Coronary artery (tissue), 2 donors: ENCODE results near the gene SLC9A3.
"Not testable (repeated sequence)": the region's sequence is repeated elsewhere in the genome, so short reads cannot be mapped to it uniquely, and the experiment has no call there.

Experiments
- DNase-seq: peaks from one replicate; pipeline ENCODE4 v3.0.0-alpha.2; 2017; ENCODE audit warnings: low spot score
- H3K27ac ChIP-seq, 2 donors: fragments of 200-600 bp; sonication (generic); one replicate each; pipeline ENCODE4 v1.5.1; 2016 to 2019
- H3K4me3 ChIP-seq: fragments of 200-600 bp; sonication (generic); 2 replicates; pipeline ENCODE4 v1.5.1; 2016; ENCODE audit warnings: mild to moderate bottlenecking, moderate library complexity
- CTCF ChIP-seq: fragments of 200-600 bp; sonication (generic); IDR thresholded peaks from one replicate; pipeline ENCODE4 v1.5.1; 2019; ENCODE audit warnings: antibody characterized with exemption

Gene SLC9A3

GRCh38 chr5:565782-566440, 41.7 kb upstream of the SLC9A3 start:
- TF ChIP-seq CTCF, result no peak
- H3K4me3 ChIP-seq, result no peak overlapping the region
- no peak overlapping the region for H3K27ac ChIP-seq
- DNase-seq, result no peak

- Histone ChIP-seq H3K27ac (no peak overlapping the region), H3K4me3 (no peak overlapping the region)
- DNase-seq, result no peak
- no peak for TF ChIP-seq CTCF
Measured at GRCh38 chr5:561408-561807, 37.2 kb upstream of the SLC9A3 start.

- H3K4me3 ChIP-seq, result no peak overlapping the region
- TF ChIP-seq CTCF, result no peak
- no peak for DNase-seq
Measured at GRCh38 chr5:560792-561166, 36.5 kb upstream of the SLC9A3 start.

GRCh38 chr5:558871-559503, 34.7 kb upstream of the SLC9A3 start:
- no peak for TF ChIP-seq CTCF
- DNase-seq, result no peak
- Histone ChIP-seq H3K27ac (no peak overlapping the region), H3K4me3 (no peak overlapping the region)

More at GRCh38 chr5:560792-561166, 36.5 kb upstream of the SLC9A3 start:
- H3K27ac ChIP-seq, result no peak overlapping the region

- DNase-seq, result no peak
- H3K27ac ChIP-seq, result no peak overlapping the region
- H3K4me3 ChIP-seq, result no peak overlapping the region
- no peak for TF ChIP-seq CTCF
Measured at GRCh38 chr5:558326-558725, 34.1 kb upstream of the SLC9A3 start.

GRCh38 chr5:557917-558316, 33.7 kb upstream of the SLC9A3 start:
- H3K27ac ChIP-seq, H3K4me3 ChIP-seq, DNase-seq: not testable (repeated sequence)

GRCh38 chr5:556909-557441, 32.7 kb upstream of the SLC9A3 start:
- H3K27ac ChIP-seq, result no peak overlapping the region
- DNase-seq, result no peak
- no peak for TF ChIP-seq CTCF
- H3K4me3 ChIP-seq, result no peak overlapping the region
